ENCODE results near the gene DHCR24.

DHCR24 gene

GRCh38 chr1:54810153-54810942, 76.6 kb downstream of the DHCR24 start:
- Mint-ChIP-seq H3K4me1 (peaks cover 35% of the 10 kb centered on the region), H3K27ac (no peak overlapping the region), H3K9me3 (no peaks in the 10 kb centered on the region), H3K27me3 (no peaks in the 10 kb centered on the region), H3K4me3 (no peak overlapping the region)
- DNase-seq (peak; percentile 68), ATAC-seq (peak; percentile 84)

DNA sequence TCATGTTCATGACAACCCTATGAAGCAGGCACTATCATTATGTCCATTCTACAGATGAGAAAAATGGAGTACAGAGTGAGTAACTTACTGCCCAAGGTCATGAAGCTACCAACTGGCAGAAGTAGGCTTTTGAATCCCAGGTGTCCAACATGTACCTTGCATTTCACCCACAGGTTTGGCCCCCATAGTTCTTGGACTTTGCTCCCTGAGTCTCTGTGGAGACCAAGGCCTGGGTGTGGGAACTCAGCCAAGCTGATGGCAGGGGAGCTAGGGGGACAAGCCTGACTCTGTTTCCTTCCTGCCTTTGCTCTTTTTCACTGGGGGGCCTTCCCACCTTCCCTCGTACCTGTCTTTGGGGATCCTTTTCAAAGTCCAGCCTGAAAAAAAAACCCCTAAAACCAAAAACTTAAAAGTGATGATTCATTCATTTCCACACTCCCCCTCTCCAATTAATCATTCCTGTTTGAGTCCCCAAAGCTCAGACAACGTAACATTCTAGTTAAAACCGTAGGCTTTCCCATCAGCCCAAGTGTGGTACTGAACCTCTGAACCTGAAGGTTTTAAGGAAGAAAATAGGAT, 77.4 kb downstream of the DHCR24 start:
- H3K4me3 Mint-ChIP-seq = no peak overlapping the region
- no peak overlapping the region for H3K27ac Mint-ChIP-seq
- H3K27me3 Mint-ChIP-seq = no peaks in the 10 kb centered on the region
- H3K4me1 Mint-ChIP-seq = peaks cover 42% of the 10 kb centered on the region
- ATAC-seq = no peak
- no peaks in the 10 kb centered on the region for H3K9me3 Mint-ChIP-seq
- DNase-seq = no peak

DNA sequence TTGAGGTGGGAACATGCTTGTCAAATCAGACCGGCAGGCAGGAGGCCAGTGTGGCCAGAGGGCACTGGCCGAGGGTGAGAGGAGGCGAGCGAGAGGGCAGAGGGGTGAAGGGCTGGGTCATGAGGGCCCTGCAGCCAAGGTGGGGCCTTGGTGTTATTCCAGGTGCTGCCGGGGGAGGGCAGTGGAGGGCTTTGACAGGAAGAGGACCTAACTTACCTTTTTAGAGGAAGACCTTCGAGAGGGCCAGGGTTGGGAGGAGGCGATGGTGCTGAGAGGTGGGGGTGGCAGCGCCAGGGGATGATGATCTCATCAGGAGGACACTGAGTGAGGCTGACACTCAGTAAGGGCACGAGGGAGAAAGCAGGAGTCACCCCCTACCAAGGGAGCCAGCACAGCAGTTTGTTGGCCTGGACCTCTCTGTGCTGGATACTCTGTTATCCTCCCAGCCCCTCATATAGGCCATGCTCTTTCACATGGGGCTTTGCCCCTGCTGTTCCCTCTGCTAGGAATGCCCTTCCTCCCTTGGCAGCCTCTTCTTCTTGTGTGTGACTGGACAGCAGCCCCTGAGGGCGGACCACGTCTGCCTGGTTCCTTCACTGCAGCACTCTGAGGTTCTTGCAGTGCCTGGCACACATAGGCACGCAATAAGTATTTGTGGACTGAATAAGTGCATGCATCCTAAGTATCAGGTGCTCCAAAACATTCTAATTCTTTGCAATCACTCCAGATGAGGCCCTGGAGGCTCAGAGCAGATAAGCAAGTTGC, 78.4 kb downstream of the DHCR24 start:
- peaks cover 52% of the 10 kb centered on the region for H3K4me1 Mint-ChIP-seq
- no peak overlapping the region for H3K27ac Mint-ChIP-seq
- no peaks in the 10 kb centered on the region for H3K9me3 Mint-ChIP-seq
- no peak overlapping the region for H3K4me3 Mint-ChIP-seq
- H3K27me3 Mint-ChIP-seq = no peaks in the 10 kb centered on the region
- ATAC-seq (no peak), DNase-seq (no peak)

- H3K27ac Mint-ChIP-seq = peak overlapping the region in 1 of 2 donors; percentile 31
- no peaks in the 10 kb centered on the region for H3K9me3 Mint-ChIP-seq
- H3K27me3 Mint-ChIP-seq = no peaks in the 10 kb centered on the region
- peaks cover 44% of the 10 kb centered on the region for H3K4me1 Mint-ChIP-seq
- DNase-seq (no peak), ATAC-seq (no peak)
- H3K4me3 Mint-ChIP-seq = no peak overlapping the region
These were observed 79.2 kb downstream of the DHCR24 start for GRCh38 chr1:54807756-54808155.

GRCh38 chr1:54806931-54807611, 79.9 kb downstream of the DHCR24 start:
- DNase-seq = peak in 1 of 2 donors; percentile 23
- Mint-ChIP-seq H3K27me3 (no peaks in the 10 kb centered on the region), H3K4me3 (no peak overlapping the region), H3K4me1 (peaks cover 40% of the 10 kb centered on the region), H3K27ac (no peak overlapping the region), H3K9me3 (no peaks in the 10 kb centered on the region)
- peak; percentile 51 for ATAC-seq

GRCh38 chr1:54805981-54806381, 81.0 kb downstream of the DHCR24 start:
- ATAC-seq = no peak
- no peaks in the 10 kb centered on the region for H3K27me3 Mint-ChIP-seq
- no peak overlapping the region for H3K27ac Mint-ChIP-seq
- H3K4me3 Mint-ChIP-seq = no peak overlapping the region
- H3K4me1 Mint-ChIP-seq = peaks cover 47% of the 10 kb centered on the region
- H3K9me3 Mint-ChIP-seq = no peaks in the 10 kb centered on the region
- DNase-seq = no peak

DNA sequence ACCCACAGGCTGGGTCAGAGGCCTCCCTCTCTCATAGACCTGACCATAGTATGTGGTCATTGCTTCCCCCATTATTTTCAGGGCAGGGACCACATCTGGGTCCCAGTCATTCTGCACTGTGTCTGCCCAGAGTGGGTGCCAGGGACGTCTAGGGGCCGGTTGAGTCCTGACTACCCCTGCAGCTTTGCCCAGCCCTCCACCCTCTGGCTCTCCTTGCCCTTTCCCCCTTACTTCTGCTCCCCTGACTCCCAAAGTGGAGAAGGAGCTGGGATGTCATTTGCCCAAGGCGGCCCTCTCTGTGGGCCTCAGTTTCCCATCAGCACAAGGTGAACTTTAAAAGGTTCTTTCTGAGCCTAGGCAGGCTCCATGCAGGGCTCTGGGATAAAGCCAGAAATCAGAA, 81.5 kb downstream of the DHCR24 start:
- Mint-ChIP-seq H3K4me3 (no peak overlapping the region), H3K9me3 (no peaks in the 10 kb centered on the region), H3K27me3 (no peaks in the 10 kb centered on the region), H3K4me1 (peaks cover 43% of the 10 kb centered on the region), H3K27ac (no peak overlapping the region)
- DNase-seq (no peak), ATAC-seq (no peak)

DNA sequence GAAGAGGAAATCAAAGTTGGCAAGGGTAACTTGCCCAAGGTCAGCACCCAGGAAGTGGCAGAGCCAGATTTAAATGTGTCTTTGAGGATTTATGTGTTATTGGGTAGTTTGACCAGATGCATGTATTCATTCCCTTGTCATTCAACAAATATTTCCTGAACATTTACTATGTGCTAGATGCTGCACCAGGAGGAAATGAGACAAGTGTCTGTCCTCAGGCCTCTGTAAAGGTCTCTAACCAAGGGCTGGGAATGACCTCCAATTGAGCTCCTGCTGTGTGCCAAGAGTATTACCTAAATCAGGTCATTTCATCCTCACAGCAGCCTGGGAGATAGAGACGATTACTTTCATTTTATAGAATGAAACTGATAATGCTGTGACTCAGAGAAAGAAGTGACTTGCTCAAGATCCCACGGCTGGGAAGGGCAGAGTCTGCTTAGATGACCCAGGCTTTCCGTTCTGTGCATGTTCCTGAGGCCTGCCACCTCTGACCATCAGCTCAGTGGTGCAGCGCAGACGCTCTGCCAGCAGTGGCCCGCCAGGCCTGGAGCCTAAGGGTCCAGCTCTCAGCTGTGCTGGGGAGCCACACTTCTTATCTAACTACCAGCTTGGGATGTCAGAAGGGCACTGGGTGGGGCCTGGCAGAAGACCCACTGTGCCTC, 82.4 kb downstream of the DHCR24 start:
- H3K27me3 Mint-ChIP-seq = no peaks in the 10 kb centered on the region
- DNase-seq (peak in 1 of 2 donors; percentile 31), ATAC-seq (peak; percentile 46)
- H3K4me3 Mint-ChIP-seq = peak overlapping the region in 1 of 2 donors; percentile 31
- H3K27ac Mint-ChIP-seq = no peak overlapping the region
- peaks cover 44% of the 10 kb centered on the region for H3K4me1 Mint-ChIP-seq
- no peaks in the 10 kb centered on the region for H3K9me3 Mint-ChIP-seq

- Mint-ChIP-seq H3K4me3 (no peak overlapping the region), H3K27me3 (no peaks in the 10 kb centered on the region), H3K4me1 (peaks cover 50% of the 10 kb centered on the region), H3K27ac (no peak overlapping the region), H3K9me3 (no peaks in the 10 kb centered on the region)
- ATAC-seq (no peak), DNase-seq (no peak)
These were observed 83.1 kb downstream of the DHCR24 start for GRCh38 chr1:54803761-54804470.

DNA sequence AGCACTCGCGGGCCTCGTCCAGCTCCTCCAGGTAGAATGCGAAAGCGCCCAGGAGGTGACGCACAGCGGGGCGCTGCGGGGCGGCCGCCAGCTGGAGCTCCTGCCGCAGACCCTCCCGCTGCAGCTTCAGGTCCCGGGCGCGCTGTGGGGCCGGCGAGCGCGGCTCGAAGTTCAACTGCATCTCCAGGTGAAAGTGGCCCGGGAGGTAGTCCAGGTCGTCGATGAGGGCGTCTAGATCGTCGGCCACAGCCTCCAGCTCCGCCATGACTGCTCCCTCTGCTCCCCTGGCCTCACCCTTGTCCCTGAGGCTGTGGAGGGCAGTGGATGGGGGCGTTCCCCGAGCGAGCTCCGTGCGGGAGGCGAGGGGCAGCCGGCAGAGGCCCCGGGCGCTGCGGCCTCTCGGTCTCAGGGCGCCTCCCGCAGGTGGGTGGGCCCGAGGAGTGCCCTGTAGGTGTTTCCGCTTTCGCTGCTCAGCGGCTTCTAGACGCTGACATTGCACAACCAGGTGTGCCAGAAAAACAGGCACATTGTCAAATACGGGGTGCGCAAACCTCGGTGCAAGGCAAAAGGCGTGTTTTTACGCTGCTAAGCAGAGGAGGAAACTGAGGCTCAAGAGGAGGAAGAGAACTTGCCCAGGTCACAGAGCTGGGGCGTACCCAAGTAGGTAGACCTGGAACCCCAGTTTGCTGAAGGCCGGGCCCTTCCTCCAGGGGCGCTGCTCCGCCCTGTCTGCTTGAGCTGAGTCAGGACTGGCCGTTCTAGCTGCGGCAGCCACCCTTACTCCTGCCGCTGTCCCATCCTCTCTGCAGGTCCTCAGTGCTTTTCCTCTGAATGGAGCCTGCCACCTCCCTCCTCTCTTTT, 85.9 kb downstream of the DHCR24 start, which contains the start of gene TTC22:
Gene TTC22 (minus strand): TSS at position 425 of the 861 bp plus-strand sequence. CDS start 160 bp downstream, at position 265.
- H3K4me3 Mint-ChIP-seq = peak within 1 kb of the TSS; percentile 84 to 92
- H3K9me3 Mint-ChIP-seq = no peaks in the 10 kb centered on the region
- no peaks in the 10 kb centered on the region for H3K27me3 Mint-ChIP-seq
- peak; percentile 78 for ATAC-seq
- H3K27ac Mint-ChIP-seq = peak within 1 kb of the TSS; percentile 86 to 87
- DNase-seq = peak; percentile 76 to 82
- peaks cover 60% of the 10 kb centered on the region for H3K4me1 Mint-ChIP-seq

DNA sequence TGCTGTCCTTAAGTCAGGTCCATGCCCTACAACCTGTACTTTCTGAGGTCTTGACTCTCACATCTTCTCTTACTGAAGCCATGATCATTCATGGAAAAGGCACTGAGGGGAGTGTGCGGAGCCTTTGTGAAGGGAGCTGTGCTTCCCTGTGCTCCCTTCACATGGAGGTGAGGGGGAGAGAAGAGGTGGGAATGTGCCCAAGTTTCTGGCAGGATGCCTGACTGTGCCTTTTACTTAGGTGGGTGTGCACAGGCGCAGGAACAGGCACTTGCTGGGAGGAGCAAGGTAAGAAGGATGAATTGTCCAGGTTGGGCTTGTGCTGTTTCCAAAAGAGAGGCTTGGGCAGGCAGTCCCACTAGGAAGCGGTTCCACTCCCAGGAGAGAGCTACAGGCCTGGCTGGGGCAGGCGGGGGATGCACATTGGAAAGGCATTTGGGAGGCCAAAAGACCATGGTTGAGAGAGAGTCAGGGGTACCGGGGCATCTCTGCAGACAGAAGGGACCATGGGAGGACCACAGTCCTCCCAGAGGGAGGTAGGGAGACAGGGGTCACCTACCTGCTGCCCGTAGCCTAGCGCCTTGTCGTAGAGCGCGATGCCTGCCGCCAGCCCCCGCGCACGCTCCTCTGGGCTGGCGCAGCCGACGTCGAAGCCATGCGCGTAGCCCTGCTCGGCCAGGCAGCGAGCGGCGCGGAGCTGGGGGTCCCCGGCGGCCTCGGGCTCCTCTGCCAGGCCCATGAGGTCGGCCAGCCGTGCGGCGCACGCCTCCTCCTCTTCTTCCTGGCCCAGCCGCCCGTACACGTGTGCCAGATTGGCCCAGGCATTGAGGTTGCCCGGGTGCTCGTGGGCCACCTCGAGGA, 86.7 kb downstream of the DHCR24 start:
- Mint-ChIP-seq H3K4me3 (peak overlapping the region; percentile 84 to 92), H3K9me3 (no peaks in the 10 kb centered on the region), H3K27me3 (no peaks in the 10 kb centered on the region), H3K4me1 (peaks cover 63% of the 10 kb centered on the region), H3K27ac (peak overlapping the region; percentile 23 to 80)
- ATAC-seq = no peak
- DNase-seq = no peak
